Measurements from ENCODE around the gene PHYHIPL. TPM values are rescaled to one million over a fixed set of nuclear protein-coding genes. Genes with fewer than 3 reads are reported as not detected.

PHYHIPL gene
- total RNA-seq, 2 experiments from 2014 or later, result not detected

- DNase-seq, result no peak
- Mint-ChIP-seq H3K27me3 (no peaks in the 10 kb centered on the region), H3K27ac (no peak overlapping the region), H3K4me1 (no peaks in the 10 kb centered on the region), H3K36me3 (no peaks in the 10 kb centered on the region), H3K9me3 (ENCODE audit: low read depth) (no peaks in the 10 kb centered on the region), H3K4me3 (no peak overlapping the region)
- CTCF ChIA-PET, result no interaction called here
- ATAC-seq, result no peak
Measured at GRCh38 chr10:59245686-59246085, 69.2 kb downstream of the PHYHIPL start.

GRCh38 chr10:59252491-59252890 is 76.0 kb downstream of the PHYHIPL start:
- no peaks in the 10 kb centered on the region for H3K4me1 Mint-ChIP-seq
- H3K4me3 Mint-ChIP-seq, result no peak overlapping the region

GRCh38 chr10:59255463-59255862 is 79.0 kb downstream of the PHYHIPL start:
- CTCF ChIA-PET, result no interaction called here
- ATAC-seq, result no peak
- H3K27ac Mint-ChIP-seq, result no peak overlapping the region

More at GRCh38 chr10:59252491-59252890, 76.0 kb downstream of the PHYHIPL start:
- DNase-seq (no peak), ATAC-seq (no peak)
- no peaks in the 10 kb centered on the region for H3K27me3 Mint-ChIP-seq
- H3K9me3 Mint-ChIP-seq (ENCODE audit: low read depth), result no peaks in the 10 kb centered on the region
- no peak overlapping the region for H3K27ac Mint-ChIP-seq
- no peaks in the 10 kb centered on the region for H3K36me3 Mint-ChIP-seq
- CTCF ChIA-PET, result interaction anchor here (0.7 kb wide), 1 partner anchor 11 kb away, joined by 3 read pairs; no protein-coding TSS in a partner anchor

GRCh38 chr10:59257224-59257623 is 80.8 kb downstream of the PHYHIPL start:
- H3K27ac Mint-ChIP-seq, result no peak overlapping the region
- no peaks in the 10 kb centered on the region for H3K9me3 Mint-ChIP-seq (ENCODE audit: low read depth)
- no peaks in the 10 kb centered on the region for H3K36me3 Mint-ChIP-seq
- no peaks in the 10 kb centered on the region for H3K4me1 Mint-ChIP-seq
- H3K27me3 Mint-ChIP-seq, result no peaks in the 10 kb centered on the region
- CTCF ChIA-PET, result no interaction called here
- DNase-seq (no peak), ATAC-seq (no peak)
- H3K4me3 Mint-ChIP-seq, result no peak overlapping the region

More at GRCh38 chr10:59255463-59255862, 79.0 kb downstream of the PHYHIPL start:
- H3K9me3 Mint-ChIP-seq (ENCODE audit: low read depth), result no peaks in the 10 kb centered on the region
- no peak overlapping the region for H3K4me3 Mint-ChIP-seq
- DNase-seq, result no peak
- no peaks in the 10 kb centered on the region for H3K36me3 Mint-ChIP-seq
- H3K27me3 Mint-ChIP-seq, result no peaks in the 10 kb centered on the region
- H3K4me1 Mint-ChIP-seq, result no peaks in the 10 kb centered on the region

- H3K27me3 Mint-ChIP-seq, result no peaks in the 10 kb centered on the region
- H3K4me3 Mint-ChIP-seq, result no peak overlapping the region
- ATAC-seq (no peak), DNase-seq (no peak)
- no peaks in the 10 kb centered on the region for H3K9me3 Mint-ChIP-seq (ENCODE audit: low read depth)
- H3K36me3 Mint-ChIP-seq, result no peaks in the 10 kb centered on the region
- no peak overlapping the region for H3K27ac Mint-ChIP-seq
- H3K4me1 Mint-ChIP-seq, result no peaks in the 10 kb centered on the region
- CTCF ChIA-PET, result no interaction called here
Measured at GRCh38 chr10:59258890-59259289, 82.4 kb downstream of the PHYHIPL start.

- H3K4me3 Mint-ChIP-seq, result no peak overlapping the region
- H3K9me3 Mint-ChIP-seq (ENCODE audit: low read depth), result peaks cover 3% of the 10 kb centered on the region
Measured at GRCh38 chr10:59265141-59265540, 88.7 kb downstream of the PHYHIPL start.

GRCh38 chr10:59266321-59266720 is 89.9 kb downstream of the PHYHIPL start:
- no peaks in the 10 kb centered on the region for H3K4me1 Mint-ChIP-seq
- ATAC-seq (no peak), DNase-seq (no peak)
- H3K27me3 Mint-ChIP-seq, result no peaks in the 10 kb centered on the region
- CTCF ChIA-PET, result no interaction called here
- no peak overlapping the region for H3K27ac Mint-ChIP-seq
- H3K36me3 Mint-ChIP-seq, result no peaks in the 10 kb centered on the region
- no peak overlapping the region for H3K4me3 Mint-ChIP-seq
- peaks cover 3% of the 10 kb centered on the region for H3K9me3 Mint-ChIP-seq (ENCODE audit: low read depth)

More at GRCh38 chr10:59265141-59265540, 88.7 kb downstream of the PHYHIPL start:
- H3K36me3 Mint-ChIP-seq, result no peaks in the 10 kb centered on the region
- DNase-seq (no peak), ATAC-seq (no peak)
- H3K27ac Mint-ChIP-seq, result no peak overlapping the region
- H3K27me3 Mint-ChIP-seq, result no peaks in the 10 kb centered on the region
- CTCF ChIA-PET, result no interaction called here
- H3K4me1 Mint-ChIP-seq, result no peaks in the 10 kb centered on the region

- Mint-ChIP-seq H3K27me3 (no peaks in the 10 kb centered on the region), H3K27ac (no peak overlapping the region), H3K4me1 (no peaks in the 10 kb centered on the region), H3K9me3 (ENCODE audit: low read depth) (peaks cover 4% of the 10 kb centered on the region), H3K4me3 (no peak overlapping the region), H3K36me3 (no peaks in the 10 kb centered on the region)
- ATAC-seq (no peak), DNase-seq (no peak)
- CTCF ChIA-PET, result no interaction called here
Measured at GRCh38 chr10:59268460-59268859, 92.0 kb downstream of the PHYHIPL start.

- CTCF ChIA-PET, result no interaction called here
- Mint-ChIP-seq H3K4me3 (no peak overlapping the region), H3K36me3 (no peaks in the 10 kb centered on the region), H3K9me3 (ENCODE audit: low read depth) (peaks cover 4% of the 10 kb centered on the region), H3K4me1 (no peaks in the 10 kb centered on the region), H3K27me3 (no peaks in the 10 kb centered on the region), H3K27ac (no peak overlapping the region)
- DNase-seq (no peak), ATAC-seq (no peak)
Measured at GRCh38 chr10:59269651-59270050, 93.2 kb downstream of the PHYHIPL start.

- Mint-ChIP-seq H3K9me3 (ENCODE audit: low read depth) (peaks cover 1% of the 10 kb centered on the region), H3K36me3 (no peaks in the 10 kb centered on the region), H3K27ac (no peak overlapping the region), H3K4me3 (no peak overlapping the region), H3K27me3 (no peaks in the 10 kb centered on the region), H3K4me1 (no peaks in the 10 kb centered on the region)
- DNase-seq (no peak), ATAC-seq (no peak)
- CTCF ChIA-PET, result no interaction called here
Measured at GRCh38 chr10:59270492-59270891, 94.0 kb downstream of the PHYHIPL start.

- CTCF ChIA-PET, result no interaction called here
- Mint-ChIP-seq H3K36me3 (no peaks in the 10 kb centered on the region), H3K27ac (no peak overlapping the region), H3K4me3 (no peak overlapping the region), H3K4me1 (no peaks in the 10 kb centered on the region), H3K9me3 (ENCODE audit: low read depth) (peaks cover 1% of the 10 kb centered on the region), H3K27me3 (no peaks in the 10 kb centered on the region)
- DNase-seq (no peak), ATAC-seq (no peak)
Measured at GRCh38 chr10:59271160-59271559, 94.7 kb downstream of the PHYHIPL start.

- ATAC-seq (no peak), DNase-seq (no peak)
- Mint-ChIP-seq H3K27me3 (no peaks in the 10 kb centered on the region), H3K27ac (no peak overlapping the region), H3K36me3 (no peaks in the 10 kb centered on the region), H3K4me3 (no peak overlapping the region), H3K4me1 (no peaks in the 10 kb centered on the region), H3K9me3 (ENCODE audit: low read depth) (peaks cover 1% of the 10 kb centered on the region)
- CTCF ChIA-PET, result no interaction called here
Measured at GRCh38 chr10:59272061-59272460, 95.6 kb downstream of the PHYHIPL start.

GRCh38 chr10:59273445-59273844 is 97.0 kb downstream of the PHYHIPL start:
- Mint-ChIP-seq H3K4me1 (no peaks in the 10 kb centered on the region), H3K27ac (no peak overlapping the region), H3K9me3 (ENCODE audit: low read depth) (peaks cover 1% of the 10 kb centered on the region), H3K4me3 (no peak overlapping the region), H3K36me3 (no peaks in the 10 kb centered on the region), H3K27me3 (no peaks in the 10 kb centered on the region)
- no peak for DNase-seq
- CTCF ChIA-PET, result no interaction called here
- ATAC-seq, result no peak

- CTCF ChIA-PET, result no interaction called here
- H3K27ac Mint-ChIP-seq, result no peak overlapping the region
- ATAC-seq (no peak), DNase-seq (no peak)
- no peaks in the 10 kb centered on the region for H3K36me3 Mint-ChIP-seq
- H3K4me3 Mint-ChIP-seq, result no peak overlapping the region
- H3K9me3 Mint-ChIP-seq (ENCODE audit: low read depth), result peaks cover 1% of the 10 kb centered on the region
- H3K27me3 Mint-ChIP-seq, result no peaks in the 10 kb centered on the region
- no peaks in the 10 kb centered on the region for H3K4me1 Mint-ChIP-seq
Measured at GRCh38 chr10:59276133-59276532, 99.7 kb downstream of the PHYHIPL start.

- CTCF ChIA-PET, result no interaction called here
- H3K27me3 Mint-ChIP-seq, result no peaks in the 10 kb centered on the region
- ATAC-seq (no peak), DNase-seq (no peak)
- H3K4me3 Mint-ChIP-seq, result no peak overlapping the region
- H3K9me3 Mint-ChIP-seq (ENCODE audit: low read depth), result peaks cover 1% of the 10 kb centered on the region
- no peaks in the 10 kb centered on the region for H3K36me3 Mint-ChIP-seq
- H3K27ac Mint-ChIP-seq, result no peak overlapping the region
- H3K4me1 Mint-ChIP-seq, result no peaks in the 10 kb centered on the region
Measured at GRCh38 chr10:59276919-59277318, 100.5 kb downstream of the PHYHIPL start.

Measured in activated CD8-positive, alpha-beta memory T cell treated with anti-CD3 and anti-CD28 coated beads, Interleukin-2, amount 10 ng/mL, durations not matched to agents 7 days and 5 days (primary cell).